ENCODE measurements around the gene MBD6.

- TF ChIP-seq CTCF (IDR thresholded peaks at IDR 0.05 in 8 of 11, conservative IDR thresholded peaks at IDR 0.05 in 3 of 11): no peak
- no peak for TF ChIP-seq POLR2AphosphoS5 (IDR thresholded peaks at IDR 0.05)
Observed at GRCh38 chr12:57497223-57498131, 25.1 kb upstream of the MBD6 start.
